Measurements from ENCODE around the gene HYAL1.

The HYAL1 gene

GRCh38 chr3:50334339-50335075, 31.1 kb upstream of the HYAL1 start:
- DNase-seq, result no peak

- DNase-seq, result peak; percentile 35
These were observed 30.5 kb upstream of the HYAL1 start for GRCh38 chr3:50333744-50334328.

DNA sequence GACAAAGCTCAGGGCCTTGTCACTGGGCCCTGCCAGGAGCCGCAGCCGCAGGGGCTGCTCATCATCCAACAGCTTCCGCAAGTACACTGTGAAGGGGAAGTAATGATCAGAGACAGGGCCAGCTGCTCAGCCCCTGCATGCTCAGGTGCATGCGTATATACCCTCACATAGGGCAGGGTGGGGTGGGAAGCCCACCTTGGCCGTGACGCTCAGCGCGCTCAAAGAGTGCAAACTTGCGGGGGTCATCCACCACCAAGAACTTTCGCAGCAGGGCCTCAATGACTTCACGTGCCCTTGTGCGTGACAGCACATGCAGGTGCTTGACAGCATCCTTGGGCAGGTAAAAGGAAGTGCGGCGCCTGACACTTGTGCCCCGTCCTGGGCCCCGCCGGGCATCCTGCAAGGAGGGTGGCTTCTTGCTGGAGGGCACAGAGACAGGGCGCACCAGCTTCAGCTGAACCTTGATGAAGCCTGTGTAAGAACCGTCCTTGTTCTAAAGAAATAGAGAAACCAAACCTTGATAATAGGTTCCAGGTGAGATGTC, 28.1 kb upstream of the HYAL1 start:
- no peak for DNase-seq

DNA sequence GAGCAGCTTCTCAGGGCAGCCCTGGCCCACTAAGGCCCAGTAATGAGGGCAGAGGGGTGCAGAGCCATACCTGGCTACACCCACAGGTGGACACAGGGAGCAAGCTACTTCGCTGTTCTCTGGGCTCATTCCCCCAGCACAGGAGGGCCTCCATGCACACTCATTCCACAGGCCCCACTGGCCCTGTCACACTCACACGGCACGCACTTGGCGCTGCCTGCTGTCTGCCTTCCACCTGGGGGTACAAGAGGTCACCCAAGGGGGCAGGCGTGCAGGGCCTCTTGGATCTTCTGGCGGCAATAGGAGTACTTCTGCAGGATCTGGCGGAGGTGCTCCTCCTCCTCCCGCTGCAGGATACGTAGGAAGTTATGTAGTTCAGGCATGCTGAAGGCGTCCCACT, 27.0 kb upstream of the HYAL1 start:
- DNase-seq, result no peak

GRCh38 chr3:50327943-50328691, 24.7 kb upstream of the HYAL1 start, which contains the start of gene TUSC2:
Gene TUSC2 (minus strand): TSS chr3:50328223. CDS start chr3:50328099, 124 bp downstream.
- DNase-seq, result peak; percentile 94

- no peak for DNase-seq
These were observed 23.8 kb upstream of the HYAL1 start for GRCh38 chr3:50327129-50327528.

GRCh38 chr3:50326182-50326541, 22.8 kb upstream of the HYAL1 start:
- no peak for DNase-seq

- no peak for DNase-seq
These were observed 22.3 kb upstream of the HYAL1 start for GRCh38 chr3:50325497-50326181.

DNA sequence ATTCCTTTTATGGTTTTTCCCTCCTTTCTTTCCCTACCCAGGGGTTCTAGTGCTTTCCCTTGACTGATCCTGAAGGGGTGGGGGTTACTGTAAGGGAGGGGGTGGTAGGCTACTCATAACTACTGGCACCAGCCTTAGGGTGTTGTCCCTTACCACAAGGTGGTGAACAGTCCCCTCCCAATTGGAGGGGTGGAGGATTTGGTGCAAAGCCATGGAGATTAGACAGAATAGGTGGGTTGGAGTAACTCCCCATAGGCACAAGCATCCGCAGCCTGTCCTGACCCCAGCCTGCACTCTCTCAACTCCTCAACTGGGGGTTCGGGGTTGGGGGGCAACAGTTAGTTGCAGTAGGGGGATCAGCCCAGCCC, 21.7 kb upstream of the HYAL1 start:
- no peak for DNase-seq

GRCh38 chr3:50324351-50325112, 21.2 kb upstream of the HYAL1 start:
- DNase-seq, result peak; percentile 63

DNA sequence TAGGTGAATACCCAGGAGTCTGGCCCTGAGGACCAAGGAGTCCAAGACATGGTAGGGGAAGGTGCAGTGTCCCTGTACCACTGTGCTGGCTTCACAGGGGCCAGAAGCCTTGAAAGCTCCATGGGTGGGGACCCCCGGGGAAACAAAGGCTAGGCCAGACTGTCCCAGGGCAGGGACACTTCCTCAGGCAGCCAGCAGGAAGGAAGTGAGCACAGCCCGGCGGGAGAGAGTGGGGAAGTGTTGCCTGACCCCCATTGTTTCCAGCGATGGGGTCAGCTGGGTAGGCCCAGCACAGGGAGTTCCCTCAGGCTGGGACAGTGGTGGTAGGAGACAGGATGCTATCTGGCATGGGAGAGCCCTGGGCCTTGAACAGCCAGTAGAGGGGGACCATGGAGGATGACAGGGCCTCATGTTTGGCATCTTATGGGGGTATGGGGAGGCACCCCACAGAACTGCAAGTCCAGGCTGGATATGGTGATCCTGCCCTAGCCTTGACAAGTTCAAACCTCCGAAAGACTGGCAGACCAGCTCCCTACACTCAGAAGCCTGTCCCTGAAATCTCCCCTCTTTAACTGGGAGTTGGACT, 20.3 kb upstream of the HYAL1 start:
- DNase-seq, result no peak

DNA sequence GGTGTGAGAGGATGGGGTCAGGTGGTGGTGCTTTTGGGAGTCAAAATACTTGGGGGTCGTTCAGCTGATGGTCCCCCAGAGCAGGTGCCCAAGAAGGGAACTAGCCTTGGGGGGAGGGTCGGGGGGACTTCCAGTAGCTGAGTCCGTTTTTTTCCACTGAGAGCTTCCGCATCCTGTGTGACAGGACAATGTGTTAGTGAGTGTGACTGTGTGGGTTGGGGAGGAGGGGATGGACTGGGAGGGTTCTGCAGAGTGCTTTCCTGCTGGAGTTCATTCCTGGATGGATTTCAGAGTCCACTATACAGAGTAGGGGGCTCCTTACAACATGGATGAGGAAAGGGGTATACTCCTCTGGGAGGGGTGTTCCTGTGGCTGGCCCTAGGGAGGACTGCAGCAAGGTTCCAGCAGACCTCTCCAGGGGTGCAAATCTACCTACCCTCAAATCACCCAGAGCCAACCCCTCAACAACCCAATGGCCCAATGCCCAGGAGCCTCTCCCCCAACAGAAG, 19.8 kb upstream of the HYAL1 start:
- no peak for DNase-seq

DNA sequence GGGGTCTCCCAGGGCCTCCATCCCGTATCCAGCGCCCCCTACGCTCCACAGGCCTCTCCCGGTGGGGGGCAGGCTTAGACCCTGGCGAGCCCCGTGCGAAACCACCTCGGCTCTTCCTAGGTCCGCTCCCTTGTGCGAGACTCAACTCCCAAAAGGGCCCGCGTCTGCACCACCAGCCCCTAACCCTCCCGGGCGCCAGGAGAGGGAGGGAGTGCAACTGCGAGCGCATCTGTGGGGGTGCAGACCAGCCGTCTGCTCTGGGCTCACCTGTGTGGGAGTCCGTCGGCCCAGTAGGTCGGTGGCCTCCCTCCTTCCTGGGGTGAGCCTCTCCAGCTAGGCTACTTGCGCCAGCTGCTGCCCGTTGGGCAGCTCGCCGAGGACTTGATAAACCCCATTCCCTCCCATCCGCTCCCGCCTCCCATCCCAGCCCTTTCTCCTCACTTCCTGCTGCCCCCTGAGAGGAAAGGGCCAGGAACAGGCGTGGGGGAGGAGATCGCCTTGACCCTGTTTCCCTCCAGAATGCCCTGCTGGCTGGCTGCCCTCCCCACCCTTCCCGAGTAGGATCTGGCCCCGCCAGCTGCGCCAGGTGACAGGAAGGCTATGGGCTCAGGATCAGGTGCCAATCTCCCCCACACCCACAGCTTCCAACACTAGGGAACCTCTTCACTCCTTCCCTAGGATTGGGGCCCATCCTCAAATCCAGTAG, 19.2 kb upstream of the HYAL1 start, which contains the start of gene HYAL2:
HYAL2 (minus strand) TSS at position 360 of the 706 bp plus-strand sequence. CDS start 2,256 bp downstream, outside the sequence.
- DNase-seq, result no peak

GRCh38 chr3:50322115-50322385, 18.7 kb upstream of the HYAL1 start:
- DNase-seq, result no peak

- peak; percentile 90 for DNase-seq
These were observed 18.2 kb upstream of the HYAL1 start for GRCh38 chr3:50321336-50322114.

GRCh38 chr3:50320853-50321335, 17.5 kb upstream of the HYAL1 start:
- DNase-seq, result peak; percentile 74

DNA sequence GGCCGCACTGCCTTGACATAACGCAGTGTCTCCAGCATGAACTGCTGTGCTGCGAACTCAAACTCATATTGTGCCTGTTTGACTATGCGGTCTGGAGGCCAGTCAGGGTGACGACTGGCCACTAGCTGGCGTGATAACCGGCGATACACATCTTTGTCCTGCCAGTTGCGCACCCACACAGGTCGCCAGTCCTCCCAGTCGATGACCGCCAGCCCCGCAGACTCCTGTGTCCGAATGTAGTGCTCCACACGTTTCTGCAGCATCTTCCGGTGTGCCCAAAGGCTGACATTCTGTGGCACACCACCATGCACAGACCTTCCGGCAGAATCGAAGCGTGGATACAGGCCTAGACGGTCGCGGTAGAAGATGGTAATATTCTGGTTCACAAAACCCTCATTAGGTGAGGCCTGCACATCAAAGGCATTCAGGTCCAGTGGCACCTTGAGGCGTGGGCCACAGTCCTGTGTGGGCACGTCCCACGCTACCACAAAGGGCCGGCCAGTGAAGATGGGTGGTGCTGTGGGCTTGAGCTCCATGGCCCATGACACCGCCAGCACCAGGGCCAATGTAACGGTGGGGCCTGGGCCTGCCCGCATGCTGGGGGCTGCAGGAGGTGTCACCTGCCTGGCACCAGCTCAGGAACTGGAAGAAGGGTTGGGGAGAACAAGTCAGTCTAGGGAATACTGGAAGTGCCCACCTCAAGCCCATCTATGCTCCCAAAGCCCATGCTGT, 16.7 kb upstream of the HYAL1 start:
- DNase-seq, result no peak

DNA sequence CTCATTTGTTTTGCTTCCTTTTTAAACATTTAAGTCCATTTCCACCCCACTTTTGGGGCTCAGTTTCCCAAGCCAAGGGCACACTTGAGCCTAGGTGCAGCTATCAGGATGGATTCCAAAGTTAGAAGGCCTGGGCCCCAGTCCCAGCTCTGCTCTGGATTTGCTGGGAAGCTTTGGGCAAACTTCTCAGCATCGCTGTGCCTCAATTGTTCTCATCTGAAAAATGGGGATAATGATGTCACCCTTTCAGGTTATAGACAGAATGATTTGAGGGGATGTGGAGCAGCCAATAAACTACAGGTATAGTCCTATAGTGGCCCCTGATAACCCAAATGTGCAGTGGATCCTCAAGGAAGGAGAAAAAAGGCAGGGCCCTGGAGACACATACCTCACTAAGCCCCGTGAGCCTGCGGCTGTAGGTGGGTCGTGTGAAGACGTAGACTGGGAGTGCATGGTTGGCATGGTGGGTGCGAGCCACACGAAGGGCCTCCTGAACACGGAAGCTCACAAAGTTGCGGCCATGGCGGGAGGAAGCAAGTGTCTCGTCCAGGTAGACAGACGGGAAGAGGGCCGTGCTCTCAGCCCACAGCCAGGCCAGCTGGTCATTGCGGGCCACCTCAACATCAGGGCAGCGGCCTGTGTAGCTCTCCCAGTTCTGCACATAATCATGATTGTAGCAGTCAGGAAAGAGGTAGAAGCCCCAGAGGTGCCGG, 16.0 kb upstream of the HYAL1 start:
- DNase-seq, result no peak

DNA sequence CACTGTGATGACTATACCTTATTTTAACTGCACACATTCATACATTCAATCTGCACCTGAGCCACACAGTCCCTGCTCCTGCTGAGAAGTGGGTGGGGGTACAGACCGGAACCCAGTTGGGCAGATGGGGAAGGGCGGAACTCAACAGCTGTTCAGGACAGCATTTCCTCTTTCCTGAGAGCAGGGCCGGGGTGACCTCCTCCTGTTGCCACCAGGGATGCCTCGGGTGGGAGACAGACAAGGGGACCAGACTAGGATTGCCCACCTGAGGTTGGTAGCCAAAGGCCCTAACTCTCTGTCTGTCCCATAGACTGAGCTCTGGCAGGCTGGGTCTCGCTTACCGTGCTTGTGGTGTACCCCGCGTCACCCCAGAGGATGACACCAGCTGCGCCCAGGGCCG, 15.2 kb upstream of the HYAL1 start:
- DNase-seq, result no peak
